HepG2 (cell line): ENCODE measurements around the gene MYADML2. TPM values are rescaled to one million over a fixed set of nuclear protein-coding genes. Genes with fewer than 3 reads are reported as not detected.

Experiments
- ATF4 ChIP-seq, 2 experiments: fragments of 450-650 bp in 1 of 2; sonication (generic) in 1 of 2; formaldehyde crosslinking; IDR thresholded peaks; 2 replicates each; pipeline versions ENCODE4 v1.5.0 to v1.8.0; 2020 to 2022; ENCODE audit warnings: mild to moderate bottlenecking in 1 of 2, missing genetic modification reagents in 1 of 2
- ATF5 ChIP-seq: sonication (generic); formaldehyde crosslinking; IDR thresholded peaks from 2 replicates; pipeline ENCODE4 v1.4.0; 2020; ENCODE audit warnings: mild to moderate bottlenecking, low read depth, missing genetic modification reagents
- EED ChIP-seq: sonication (generic); formaldehyde crosslinking; IDR thresholded peaks from 2 replicates; pipeline ENCODE4 v1.5.0; 2020; ENCODE audit warnings: mild to moderate bottlenecking, missing genetic modification reagents
- FOSL1 ChIP-seq: sonication (generic); formaldehyde crosslinking; IDR thresholded peaks from 2 replicates; pipeline ENCODE4 v1.9.0; 2021; ENCODE audit warnings: missing genetic modification reagents, borderline replicate concordance
- HHEX ChIP-seq: IDR thresholded peaks from 2 replicates; pipeline ENCODE4 v1.6.1; 2016; ENCODE audit warnings: control low read depth
- IKZF4 ChIP-seq: sonication (generic); formaldehyde crosslinking; IDR thresholded peaks from 2 replicates; pipeline ENCODE4 v1.5.1; 2020; ENCODE audit warnings: borderline replicate concordance, mild to moderate bottlenecking, low read depth, missing genetic modification reagents; ENCODE audit errors: not compliant biosample characterization
- ONECUT2 ChIP-seq: sonication (generic); formaldehyde crosslinking; IDR thresholded peaks from 2 replicates; pipeline ENCODE4 v1.4.0; 2020; ENCODE audit warnings: missing genetic modification reagents
- POLR2AphosphoS2 ChIP-seq: IDR thresholded peaks from 2 replicates; pipeline ENCODE4 v1.6.1; 2011; ENCODE audit warnings: low read depth, low read length, improper control_type of control experiment
- RELA ChIP-seq: sonication (generic); formaldehyde crosslinking; IDR thresholded peaks from 2 replicates; pipeline ENCODE4 v1.4.0; 2020; ENCODE audit warnings: missing genetic modification reagents
- SMC3 ChIP-seq: IDR thresholded peaks from 2 replicates; pipeline ENCODE4 v1.6.1; 2011; ENCODE audit warnings: low read length, improper control_type of control experiment
- STAT5B ChIP-seq: sonication (generic); formaldehyde crosslinking; IDR thresholded peaks from 2 replicates; pipeline ENCODE4 v1.4.0; 2020; ENCODE audit warnings: missing genetic modification reagents
- U2AF2 ChIP-seq: fragments of 200-400 bp; formaldehyde crosslinking; IDR thresholded peaks from 2 replicates; pipeline ENCODE4 v1.6.1; 2017; ENCODE audit warnings: low read depth, mild to moderate bottlenecking, low read length
- ZBTB42 ChIP-seq: sonication (generic); formaldehyde crosslinking; IDR thresholded peaks from 2 replicates; pipeline ENCODE4 v1.5.0; 2020; ENCODE audit warnings: mild to moderate bottlenecking, missing genetic modification reagents
- ZNF101 ChIP-seq: sonication (generic); formaldehyde crosslinking; IDR thresholded peaks from 2 replicates; pipeline ENCODE4 v1.4.0; 2020; ENCODE audit warnings: mild to moderate bottlenecking, low read depth, missing genetic modification reagents, borderline replicate concordance
- ZNF225 ChIP-seq: sonication (generic); formaldehyde crosslinking; IDR thresholded peaks from 2 replicates; pipeline ENCODE4 v1.4.0; 2020; ENCODE audit warnings: mild to moderate bottlenecking, missing genetic modification reagents
- ZNF350 ChIP-seq: sonication (generic); formaldehyde crosslinking; IDR thresholded peaks from 2 replicates; pipeline ENCODE4 v1.4.0; 2020; ENCODE audit warnings: mild to moderate bottlenecking, low read depth, missing genetic modification reagents, borderline replicate concordance
- ZNF44 ChIP-seq: sonication (generic); formaldehyde crosslinking; IDR thresholded peaks from 2 replicates; pipeline ENCODE4 v1.5.1; 2020; ENCODE audit warnings: mild to moderate bottlenecking, missing genetic modification reagents
- ZNF713 ChIP-seq: sonication (generic); formaldehyde crosslinking; IDR thresholded peaks from 2 replicates; pipeline ENCODE4 v1.4.0; 2020; ENCODE audit warnings: mild to moderate bottlenecking, missing genetic modification reagents
- ZNF766 ChIP-seq: sonication (generic); formaldehyde crosslinking; IDR thresholded peaks from 2 replicates; pipeline ENCODE4 v1.5.0; 2020; ENCODE audit warnings: missing genetic modification reagents, borderline replicate concordance
- ZNF790 ChIP-seq: sonication (generic); formaldehyde crosslinking; IDR thresholded peaks from 2 replicates; pipeline ENCODE4 v1.8.0; 2022; ENCODE audit warnings: missing genetic modification reagents, mild to moderate bottlenecking, borderline replicate concordance
- polyA plus RNA-seq, 8 experiments: library from polyadenylated mRNA; depleted of rRNA in 3 of 8; stranded (reverse) in 7 of 8; unstranded in 1 of 8; fragments of >200 nt; fragmentation: Illumina TruSeq in 4 of 8; extraction: Trizol in 4 of 8; gene quantifications; 2 replicates each; pipeline versions ENCODE4 v1.2.1 to v1.2.3, GENCODE V29; 2011 to 2016; ENCODE audit warnings: low read depth in 4 of 8, missing spikeins in 1 of 8, mixed read lengths in 1 of 8; ENCODE audit not compliant: insufficient read depth in 1 of 8
- total RNA-seq, 5 experiments: library from RNA; depleted of rRNA; stranded (reverse); fragments of >200 nt; fragmentation: Illumina TruSeq; extraction: Trizol; gene quantifications; 2 replicates each; pipeline ENCODE4 v1.2.3, GENCODE V29; 2016; ENCODE audit warnings: low read depth in 1 of 5
- TF ChIP-seq, protein P1 (sequence below): sonication (generic); formaldehyde crosslinking; IDR thresholded peaks from 2 replicates; pipeline ENCODE4 v1.8.1; 2022; ENCODE audit warnings: mild to moderate bottlenecking, missing genetic modification reagents
- TF ChIP-seq, protein P2 (sequence below): sonication (generic); formaldehyde crosslinking; IDR thresholded peaks from 2 replicates; pipeline ENCODE4 v1.5.1; 2020; ENCODE audit warnings: missing genetic modification reagents, mild to moderate bottlenecking, borderline replicate concordance
- TF ChIP-seq, protein P3 (sequence below): sonication (generic); formaldehyde crosslinking; IDR thresholded peaks from 2 replicates; pipeline ENCODE4 v1.4.0; 2020; ENCODE audit warnings: missing genetic modification reagents, mild to moderate bottlenecking, borderline replicate concordance

The MYADML2 gene
- total and polyA plus RNA-seq, 2 of the 13 experiments (the other 11 are each of a cell fraction or from before 2014, with no cell fraction given): not detected

GRCh38 chr17:81992306-81993102 is 45.5 kb upstream of the MYADML2 start (continued):
- TF ChIP-seq IKZF4 (CRISPR knock-in tag) (peak; percentile 97), ZNF350 (CRISPR knock-in tag) (peak; percentile 79), SMC3 (no peak; the same call in 1 of the 2 replicates), FOSL1 (CRISPR knock-in tag) (peak; percentile 9; the same call in 1 of the 2 replicates), EED (CRISPR knock-in tag) (peak; percentile 88), RELA (CRISPR knock-in tag) (0 out of 2 replicates have a peak, but pooled peaks have one; percentile 83), STAT5B (CRISPR knock-in tag) (peak; percentile 91; the same call in 1 of the 2 replicates), ZNF790 (CRISPR knock-in tag) (peak; percentile 21; the same call in 1 of the 2 replicates), ZBTB42 (CRISPR knock-in tag) (peak; percentile 97), ZNF766 (CRISPR knock-in tag) (peak; percentile 98; the same call in 1 of the 2 replicates), ZNF44 (CRISPR knock-in tag) (peak; percentile 47; the same call in 1 of the 2 replicates), ZNF101 (CRISPR knock-in tag) (peak; percentile 95), U2AF2 (0 out of 2 replicates have a peak, but pooled peaks have one; percentile 87), ZNF713 (CRISPR knock-in tag) (no peak; the same call in 1 of the 2 replicates), ATF4 (CRISPR knock-in tag; IDR thresholded peaks at IDR 0.05) (peak in 1 of 2 experiments; percentile 89; a peak in 3 of 4 replicates), POLR2AphosphoS2 (no peak), ZNF225 (CRISPR knock-in tag) (peak; percentile 98; the same call in 1 of the 2 replicates), ONECUT2 (CRISPR knock-in tag) (no peak), ATF5 (CRISPR knock-in tag) (peak; percentile 97), HHEX (CRISPR knock-in tag) (peak; percentile 62)
- TF ChIP-seq, protein P1, sequence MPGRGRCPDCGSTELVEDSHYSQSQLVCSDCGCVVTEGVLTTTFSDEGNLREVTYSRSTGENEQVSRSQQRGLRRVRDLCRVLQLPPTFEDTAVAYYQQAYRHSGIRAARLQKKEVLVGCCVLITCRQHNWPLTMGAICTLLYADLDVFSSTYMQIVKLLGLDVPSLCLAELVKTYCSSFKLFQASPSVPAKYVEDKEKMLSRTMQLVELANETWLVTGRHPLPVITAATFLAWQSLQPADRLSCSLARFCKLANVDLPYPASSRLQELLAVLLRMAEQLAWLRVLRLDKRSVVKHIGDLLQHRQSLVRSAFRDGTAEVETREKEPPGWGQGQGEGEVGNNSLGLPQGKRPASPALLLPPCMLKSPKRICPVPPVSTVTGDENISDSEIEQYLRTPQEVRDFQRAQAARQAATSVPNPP (CRISPR knock-in tag): peak; percentile 94
- TF ChIP-seq, protein P2, sequence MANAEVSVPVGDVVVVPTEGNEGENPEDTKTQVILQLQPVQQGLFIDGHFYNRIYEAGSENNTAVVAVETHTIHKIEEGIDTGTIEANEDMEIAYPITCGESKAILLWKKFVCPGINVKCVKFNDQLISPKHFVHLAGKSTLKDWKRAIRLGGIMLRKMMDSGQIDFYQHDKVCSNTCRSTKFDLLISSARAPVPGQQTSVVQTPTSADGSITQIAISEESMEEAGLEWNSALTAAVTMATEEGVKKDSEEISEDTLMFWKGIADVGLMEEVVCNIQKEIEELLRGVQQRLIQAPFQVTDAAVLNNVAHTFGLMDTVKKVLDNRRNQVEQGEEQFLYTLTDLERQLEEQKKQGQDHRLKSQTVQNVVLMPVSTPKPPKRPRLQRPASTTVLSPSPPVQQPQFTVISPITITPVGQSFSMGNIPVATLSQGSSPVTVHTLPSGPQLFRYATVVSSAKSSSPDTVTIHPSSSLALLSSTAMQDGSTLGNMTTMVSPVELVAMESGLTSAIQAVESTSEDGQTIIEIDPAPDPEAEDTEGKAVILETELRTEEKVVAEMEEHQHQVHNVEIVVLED (CRISPR knock-in tag): peak; percentile 81
- TF ChIP-seq, protein P3, sequence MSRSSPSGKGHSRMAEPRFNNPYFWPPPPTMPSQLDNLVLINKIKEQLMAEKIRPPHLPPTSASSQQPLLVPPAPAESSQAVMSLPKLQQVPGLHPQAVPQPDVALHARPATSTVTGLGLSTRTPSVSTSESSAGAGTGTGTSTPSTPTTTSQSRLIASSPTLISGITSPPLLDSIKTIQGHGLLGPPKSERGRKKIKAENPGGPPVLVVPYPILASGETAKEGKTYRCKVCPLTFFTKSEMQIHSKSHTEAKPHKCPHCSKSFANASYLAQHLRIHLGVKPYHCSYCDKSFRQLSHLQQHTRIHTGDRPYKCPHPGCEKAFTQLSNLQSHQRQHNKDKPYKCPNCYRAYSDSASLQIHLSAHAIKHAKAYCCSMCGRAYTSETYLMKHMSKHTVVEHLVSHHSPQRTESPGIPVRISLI: peak; percentile 69
